Fibroblast of the aortic adventitia (primary cell): ENCODE data around the gene TMPRSS5. TPM values are rescaled to one million over a fixed set of nuclear protein-coding genes. Genes with fewer than 3 reads are reported as not detected.

Experiments used
- DNase-seq: peaks from one replicate; pipeline ENCODE4 v3.0.0-alpha.2; 2010; ENCODE audit warnings: low read depth
- H3K4me3 ChIP-seq: 2 replicates; pipeline ENCODE4 v1.5.1; 2011; ENCODE audit warnings: low read depth, mild to moderate bottlenecking, control low read depth, low read length, moderate library complexity
- CTCF ChIP-seq: IDR thresholded peaks from 2 replicates; pipeline ENCODE4 v1.5.1; 2011; ENCODE audit warnings: mild to moderate bottlenecking, low read length, control low read depth, inconsistent platforms; ENCODE audit not compliant: insufficient read depth
- total RNA-seq: library from RNA; depleted of rRNA; stranded (reverse); fragments of >200 nt; gene quantifications from 2 replicates; pipeline ENCODE4 v1.2.3, GENCODE V29; 2012; ENCODE audit warnings: low replicate concordance

Gene TMPRSS5
- total RNA-seq, 1 donor: 0.09 TPM

- no peak for DNase-seq
- TF ChIP-seq CTCF: no peak
- no peak overlapping the region for H3K4me3 ChIP-seq
These were observed 22.7 kb upstream of the TMPRSS5 start for GRCh38 chr11:113728814-113729213.

- DNase-seq: no peak
- H3K4me3 ChIP-seq: no peak overlapping the region
- no peak for TF ChIP-seq CTCF
These were observed 19.8 kb upstream of the TMPRSS5 start for GRCh38 chr11:113725913-113726312.

GRCh38 chr11:113725407-113725806 lies 19.3 kb upstream of the TMPRSS5 start:
- no peak for TF ChIP-seq CTCF
- no peak for DNase-seq
- H3K4me3 ChIP-seq: no peak overlapping the region

- H3K4me3 ChIP-seq: no peak overlapping the region
- DNase-seq: no peak
- TF ChIP-seq CTCF: no peak
These were observed 18.7 kb upstream of the TMPRSS5 start for GRCh38 chr11:113724778-113725177.

- TF ChIP-seq CTCF: no peak
- DNase-seq: no peak
- H3K4me3 ChIP-seq: no peak overlapping the region
These were observed 17.7 kb upstream of the TMPRSS5 start for GRCh38 chr11:113723787-113724186.

GRCh38 chr11:113722934-113723333 lies 16.8 kb upstream of the TMPRSS5 start:
- no peak for DNase-seq
- no peak for TF ChIP-seq CTCF
- no peak overlapping the region for H3K4me3 ChIP-seq

- DNase-seq: no peak
- TF ChIP-seq CTCF: no peak
- H3K4me3 ChIP-seq: no peak overlapping the region
These were observed 16.1 kb upstream of the TMPRSS5 start for GRCh38 chr11:113722221-113722620.
